Inferior parietal cortex (tissue), 1 donor: Measurements from ENCODE around the gene WDR48.

Source experiments
- DNase-seq: peaks from one replicate; pipeline ENCODE4 v3.0.0-alpha.2; 2016; ENCODE audit errors: extremely low spot score

WDR48 gene

GRCh38 chr3:39138804-39139415, 87.1 kb downstream of the WDR48 start:
- DNase-seq, result no peak

- DNase-seq, result no peak
Measured at GRCh38 chr3:39139442-39139841, 87.6 kb downstream of the WDR48 start.

GRCh38 chr3:39140341-39140971, 88.6 kb downstream of the WDR48 start:
- no peak for DNase-seq

GRCh38 chr3:39141171-39141995, 89.6 kb downstream of the WDR48 start:
- no peak for DNase-seq

- no peak for DNase-seq
Measured at GRCh38 chr3:39142067-39142466, 90.3 kb downstream of the WDR48 start.

GRCh38 chr3:39143051-39143885, 91.5 kb downstream of the WDR48 start:
- no peak for DNase-seq

- no peak for DNase-seq
Measured at GRCh38 chr3:39144095-39144747, 92.4 kb downstream of the WDR48 start.

- no peak for DNase-seq
Measured at GRCh38 chr3:39144748-39145380, 93.0 kb downstream of the WDR48 start.

- no peak for DNase-seq
Measured at GRCh38 chr3:39146083-39146501, 94.3 kb downstream of the WDR48 start.
